K562 (cell line): ENCODE data around the gene C10orf53. TPM values are rescaled to one million over a fixed set of nuclear protein-coding genes. Genes with fewer than 3 reads are reported as not detected.

Experiments
- ARID2 ChIP-seq: fragments of 450-650 bp; IDR thresholded peaks from 2 replicates; pipeline ENCODE4 v1.6.1; 2017; ENCODE audit warnings: antibody characterized with exemption, mild to moderate bottlenecking
- BCOR ChIP-seq: fragments of 450-650 bp; IDR thresholded peaks from 2 replicates; pipeline ENCODE4 v1.6.1; 2016
- CHAMP1 ChIP-seq: fragments of 450-650 bp; IDR thresholded peaks from 2 replicates; pipeline ENCODE4 v1.6.1; 2016; ENCODE audit warnings: mild to moderate bottlenecking
- DPF2 ChIP-seq: fragments of 450-650 bp; IDR thresholded peaks from 2 replicates; pipeline ENCODE4 v1.6.1; 2016
- ETV1 ChIP-seq: fragments of 450-650 bp; conservative IDR thresholded peaks from 2 replicates; pipeline ENCODE4 v1.6.1; 2016; ENCODE audit warnings: missing genetic modification characterization, control low read depth, low read depth, missing compliant biosample characterization
- FOS ChIP-seq: IDR thresholded peaks from 3 replicates; pipeline ENCODE4 v1.6.1; 2011; ENCODE audit not compliant: insufficient read length; ENCODE audit errors: extremely low read depth
- HEY1 ChIP-seq: fragments of 250-450 bp; sonication (Bioruptor Pico); IDR thresholded peaks from 2 replicates; pipeline ENCODE4 v1.5.0; 2020; ENCODE audit warnings: mild to moderate bottlenecking, moderate library complexity, borderline replicate concordance
- HNRNPK ChIP-seq: fragments of 200-400 bp; formaldehyde crosslinking; IDR thresholded peaks from one replicate; pipeline ENCODE4 v1.6.1; 2018; ENCODE audit warnings: mild to moderate bottlenecking, low read depth, low read length; ENCODE audit not compliant: poor library complexity, severe bottlenecking
- HNRNPL ChIP-seq: fragments of 200-400 bp; formaldehyde crosslinking; IDR thresholded peaks from 2 replicates; pipeline ENCODE4 v1.6.1; 2017; ENCODE audit warnings: low read depth, mild to moderate bottlenecking, low read length
- NCOA2 ChIP-seq, 2 experiments: fragments of 450-650 bp; IDR thresholded peaks; 2 replicates each; pipeline ENCODE4 v1.6.1; 2018; ENCODE audit warnings: mild to moderate bottlenecking in 2 of 2, moderate library complexity in 1 of 2; ENCODE audit not compliant: partially characterized antibody in 2 of 2
- NR0B1 ChIP-seq: fragments of 450-650 bp; IDR thresholded peaks from one replicate; pipeline ENCODE4 v1.6.1; 2018; ENCODE audit warnings: mild to moderate bottlenecking, moderate library complexity; ENCODE audit not compliant: partially characterized antibody
- NUFIP1 ChIP-seq: fragments of 450-650 bp; IDR thresholded peaks from 2 replicates; pipeline ENCODE4 v1.6.1; 2018; ENCODE audit not compliant: partially characterized antibody
- PKNOX1 ChIP-seq: fragments of 450-650 bp; IDR thresholded peaks from 2 replicates; pipeline ENCODE4 v1.6.1; 2016
- RBM25 ChIP-seq: fragments of 200-400 bp; formaldehyde crosslinking; IDR thresholded peaks from 2 replicates; pipeline ENCODE4 v1.6.1; 2018; ENCODE audit warnings: low read length, low read depth, moderate library complexity; ENCODE audit not compliant: severe bottlenecking
- SAP30 ChIP-seq: fragments of 200-600 bp; sonication (generic); IDR thresholded peaks from 2 replicates; pipeline ENCODE4 v1.6.1; 2012; ENCODE audit warnings: borderline replicate concordance, low read depth, mild to moderate bottlenecking, moderate library complexity, low read length, control low read depth, inconsistent platforms; ENCODE audit not compliant: insufficient read depth, poor library complexity, severe bottlenecking
- SFPQ ChIP-seq: fragments of 200-400 bp; formaldehyde crosslinking; IDR thresholded peaks from 2 replicates; pipeline ENCODE4 v1.6.1; 2017; ENCODE audit warnings: mild to moderate bottlenecking, low read depth, low read length, moderate library complexity
- TAF7 ChIP-seq: fragments of 450-650 bp; IDR thresholded peaks from 2 replicates; pipeline ENCODE4 v1.6.1; 2016; ENCODE audit warnings: missing genetic modification characterization, missing compliant biosample characterization
- TOE1 ChIP-seq, 2 experiments: fragments of 450-650 bp in 1 of 2; sonication (generic) in 1 of 2; formaldehyde crosslinking in 1 of 2; IDR thresholded peaks; 2 replicates each; pipeline versions ENCODE4 v1.7.1 to v1.8.0; 2016 to 2022; ENCODE audit warnings: borderline replicate concordance in 2 of 2, mild to moderate bottlenecking in 2 of 2, antibody characterized with exemption in 1 of 2, inconsistent platforms in 1 of 2, low read depth in 1 of 2, missing genetic modification reagents in 1 of 2, moderate library complexity in 1 of 2
- ZNF12 ChIP-seq: sonication (generic); formaldehyde crosslinking; IDR thresholded peaks from 2 replicates; pipeline ENCODE4 v1.4.0; 2020; ENCODE audit warnings: mild to moderate bottlenecking, missing genetic modification reagents
- ZNF197 ChIP-seq: fragments of 200-800 bp; sonication (Bioruptor generic); IDR thresholded peaks from 2 replicates; pipeline ENCODE4 v1.6.1; 2016; ENCODE audit warnings: low read depth, missing genetic modification characterization, missing compliant biosample characterization
- polyA plus RNA-seq, 8 experiments: library from polyadenylated mRNA; depleted of rRNA in 4 of 8; stranded (reverse) in 5 of 8; unstranded in 3 of 8; fragments of >200 nt; fragmentation: Nextera tagmentation in 2 of 8; fragmentation: Illumina TruSeq in 1 of 8; extraction: Ambion mirVana in 2 of 8; extraction: Trizol in 1 of 8; gene quantifications; 2 replicates each; pipeline versions ENCODE4 v1.2.1 to v1.2.3, GENCODE V29; 2011 to 2014; ENCODE audit warnings: inconsistent platforms in 1 of 8, missing spikeins in 1 of 8
- total RNA-seq, 7 experiments: library from RNA; depleted of rRNA in 6 of 7; stranded (reverse); fragments of >200 nt in 6 of 7; fragmentation: Illumina TruSeq in 2 of 7; extraction: Trizol in 2 of 7; gene quantifications; 2 replicates each; pipeline versions ENCODE4 v1.2.1 to v1.2.3, GENCODE V29; 2011 to 2021; ENCODE audit warnings: low replicate concordance in 1 of 7

Gene C10orf53
- total and polyA plus RNA-seq, 9 of the 15 experiments (the other 6 are each of a cell fraction or from before 2014, with no cell fraction given) = not detected

GRCh38 chr10:49679480-49679893 is at the start of gene C10orf53 (continued):
- TF ChIP-seq RBM25 (no peak), ZNF12 (CRISPR knock-in tag) (no peak), ARID2 (no peak), TAF7 (tag) (no peak), CHAMP1 (no peak), PKNOX1 (no peak), HNRNPL (no peak), ETV1 (tag) (peak; percentile 61), DPF2 (no peak), TOE1 (IDR thresholded peaks at IDR 0.05; ENCODE audit: borderline replicate concordance) (peak; percentile 95), TOE1 (CRISPR knock-in tag; IDR thresholded peaks at IDR 0.05; ENCODE audit: borderline replicate concordance, low read depth) (no peak), HNRNPK (no peak), HEY1 (CRISPR knock-in tag) (no peak), FOS (no peak), SFPQ (no peak), NR0B1 (no peak), ZNF197 (CRISPR knock-in tag) (no peak), BCOR (no peak), NUFIP1 (no peak), NCOA2 (IDR thresholded peaks at IDR 0.05; ENCODE audit: partially characterized antibody in 2 of 2) (no peak), SAP30 (no peak)
